MM.1S (cell line): Measurements from ENCODE around the gene RGS4.

Experiments
- EZH2 ChIP-seq: fragments of 300-600 bp; sonication (generic); optimal IDR thresholded peaks from 2 replicates; pipeline ENCODE3; 2017; ENCODE audit warnings: low read depth, mild to moderate bottlenecking, antibody characterized with exemption, low read length, mixed read lengths
- EZH2phosphoT487 ChIP-seq: fragments of 300-600 bp; sonication (generic); IDR thresholded peaks from 2 replicates; pipeline ENCODE4 v1.6.1; 2018; ENCODE audit warnings: antibody characterized with exemption, low read length
- TF ChIP-seq, protein P1 (sequence below): fragments of 300-600 bp; sonication (generic); IDR thresholded peaks from 2 replicates; pipeline ENCODE4 v1.5.1; 2016; ENCODE audit warnings: antibody characterized with exemption, low read length, mixed read lengths

DNA sequence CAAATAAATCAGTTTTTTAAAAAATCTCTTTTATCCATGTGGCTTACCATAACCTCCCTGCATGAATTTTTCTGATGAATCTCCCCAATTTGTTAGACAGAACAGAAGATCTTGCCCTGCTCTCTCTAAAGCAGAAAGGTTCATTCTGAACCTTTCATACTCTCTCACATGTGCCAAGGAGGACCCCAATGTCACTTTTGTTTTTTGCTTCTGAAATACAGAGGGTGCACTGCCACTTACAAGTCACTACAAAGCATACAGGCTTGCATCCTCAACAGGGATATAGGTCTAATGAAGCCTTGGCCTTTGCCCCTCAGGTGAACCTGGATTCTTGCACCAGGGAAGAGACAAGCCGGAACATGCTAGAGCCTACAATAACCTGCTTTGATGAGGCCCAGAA, 4.8 kb downstream of the RGS4 start:
- TF ChIP-seq, protein P1, sequence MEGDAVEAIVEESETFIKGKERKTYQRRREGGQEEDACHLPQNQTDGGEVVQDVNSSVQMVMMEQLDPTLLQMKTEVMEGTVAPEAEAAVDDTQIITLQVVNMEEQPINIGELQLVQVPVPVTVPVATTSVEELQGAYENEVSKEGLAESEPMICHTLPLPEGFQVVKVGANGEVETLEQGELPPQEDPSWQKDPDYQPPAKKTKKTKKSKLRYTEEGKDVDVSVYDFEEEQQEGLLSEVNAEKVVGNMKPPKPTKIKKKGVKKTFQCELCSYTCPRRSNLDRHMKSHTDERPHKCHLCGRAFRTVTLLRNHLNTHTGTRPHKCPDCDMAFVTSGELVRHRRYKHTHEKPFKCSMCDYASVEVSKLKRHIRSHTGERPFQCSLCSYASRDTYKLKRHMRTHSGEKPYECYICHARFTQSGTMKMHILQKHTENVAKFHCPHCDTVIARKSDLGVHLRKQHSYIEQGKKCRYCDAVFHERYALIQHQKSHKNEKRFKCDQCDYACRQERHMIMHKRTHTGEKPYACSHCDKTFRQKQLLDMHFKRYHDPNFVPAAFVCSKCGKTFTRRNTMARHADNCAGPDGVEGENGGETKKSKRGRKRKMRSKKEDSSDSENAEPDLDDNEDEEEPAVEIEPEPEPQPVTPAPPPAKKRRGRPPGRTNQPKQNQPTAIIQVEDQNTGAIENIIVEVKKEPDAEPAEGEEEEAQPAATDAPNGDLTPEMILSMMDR, result no peak
- TF ChIP-seq EZH2 (no peak), EZH2phosphoT487 (no peak)
